H1 (cell line): Measurements from ENCODE around the gene CCP110.

Source experiments
- MAX ChIP-seq: IDR thresholded peaks from 2 replicates; pipeline ENCODE4 v1.6.1; 2012; ENCODE audit warnings: inconsistent platforms
- POLR2A ChIP-seq, 2 experiments: IDR thresholded peaks; 1 replicate in 1 of 2; 2 replicates in 1 of 2; pipeline ENCODE4 v1.6.1; 2011; ENCODE audit warnings: low read depth in 2 of 2, low read length in 2 of 2, mild to moderate bottlenecking in 2 of 2; ENCODE audit errors: control extremely low read depth in 1 of 2
- POLR2AphosphoS5 ChIP-seq: IDR thresholded peaks from 2 replicates; pipeline ENCODE4 v1.6.1; 2011; ENCODE audit warnings: low read depth, low read length
- RAD21 ChIP-seq, 2 experiments: IDR thresholded peaks in 1 of 2; conservative IDR thresholded peaks in 1 of 2; 2 replicates each; pipeline ENCODE4 v1.6.1; 2011; ENCODE audit warnings: low read depth in 2 of 2, low read length in 2 of 2, improper control_type of control experiment in 1 of 2, inconsistent platforms in 1 of 2, mild to moderate bottlenecking in 1 of 2, moderate library complexity in 1 of 2
- TAF1 ChIP-seq: IDR thresholded peaks from 2 replicates; pipeline ENCODE4 v1.6.1; 2011; ENCODE audit warnings: mild to moderate bottlenecking, low read depth, low read length
- TF ChIP-seq, protein P1 (sequence below), 3 experiments: IDR thresholded peaks; 1 replicate in 2 of 3; 2 replicates in 1 of 3; pipeline versions ENCODE4 v1.5.1 to v1.6.1; 2011; ENCODE audit warnings: low read length in 3 of 3, mild to moderate bottlenecking in 3 of 3, inconsistent platforms in 2 of 3, low read depth in 1 of 3, moderate library complexity in 1 of 3; ENCODE audit not compliant: insufficient read depth in 1 of 3; ENCODE audit errors: control extremely low read depth in 1 of 3

DNA sequence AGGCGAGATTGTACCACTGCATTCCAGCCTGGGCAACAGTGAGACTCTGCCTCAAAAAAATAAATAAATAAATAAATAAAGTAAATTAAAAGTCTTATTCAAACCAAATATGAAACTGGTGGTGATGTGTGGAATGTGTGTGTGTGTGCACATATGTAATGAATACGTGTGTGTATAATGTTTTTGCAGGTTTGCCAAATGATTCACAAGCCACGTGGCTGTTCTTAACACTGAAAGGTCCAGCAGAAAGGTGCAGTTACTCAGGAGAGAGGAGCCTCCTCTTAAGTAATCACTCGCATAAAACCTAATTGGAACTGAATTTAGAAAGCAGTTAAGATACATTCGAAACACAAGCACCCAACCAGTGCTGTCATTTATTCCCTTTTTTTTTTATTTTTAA, 24.7 kb upstream of the CCP110 start:
- TF ChIP-seq POLR2AphosphoS5 (no peak), RAD21 (IDR thresholded peaks at IDR 0.05 in 1 of 2, conservative IDR thresholded peaks at IDR 0.05 in 1 of 2; ENCODE audit: low read depth in 2 of 2, low read length in 2 of 2) (no peak), MAX (no peak), POLR2A (IDR thresholded peaks at IDR 0.05; ENCODE audit: control extremely low read depth in 1 of 2, low read depth in 2 of 2, low read length in 2 of 2) (no peak), TAF1 (no peak)
- TF ChIP-seq, protein P1, sequence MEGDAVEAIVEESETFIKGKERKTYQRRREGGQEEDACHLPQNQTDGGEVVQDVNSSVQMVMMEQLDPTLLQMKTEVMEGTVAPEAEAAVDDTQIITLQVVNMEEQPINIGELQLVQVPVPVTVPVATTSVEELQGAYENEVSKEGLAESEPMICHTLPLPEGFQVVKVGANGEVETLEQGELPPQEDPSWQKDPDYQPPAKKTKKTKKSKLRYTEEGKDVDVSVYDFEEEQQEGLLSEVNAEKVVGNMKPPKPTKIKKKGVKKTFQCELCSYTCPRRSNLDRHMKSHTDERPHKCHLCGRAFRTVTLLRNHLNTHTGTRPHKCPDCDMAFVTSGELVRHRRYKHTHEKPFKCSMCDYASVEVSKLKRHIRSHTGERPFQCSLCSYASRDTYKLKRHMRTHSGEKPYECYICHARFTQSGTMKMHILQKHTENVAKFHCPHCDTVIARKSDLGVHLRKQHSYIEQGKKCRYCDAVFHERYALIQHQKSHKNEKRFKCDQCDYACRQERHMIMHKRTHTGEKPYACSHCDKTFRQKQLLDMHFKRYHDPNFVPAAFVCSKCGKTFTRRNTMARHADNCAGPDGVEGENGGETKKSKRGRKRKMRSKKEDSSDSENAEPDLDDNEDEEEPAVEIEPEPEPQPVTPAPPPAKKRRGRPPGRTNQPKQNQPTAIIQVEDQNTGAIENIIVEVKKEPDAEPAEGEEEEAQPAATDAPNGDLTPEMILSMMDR (IDR thresholded peaks at IDR 0.05; ENCODE audit: control extremely low read depth in 1 of 3, insufficient read depth in 1 of 3, low read depth in 1 of 3, low read length in 3 of 3): no peak
